Esophagus squamous epithelium (tissue), 5 donors: Measurements from ENCODE around the gene STARD9. TPM values are rescaled to one million over a fixed set of nuclear protein-coding genes. Genes with fewer than 3 reads are reported as not detected.

Source experiments
- DNase-seq: peaks from one replicate; lab custom pipeline; 2025; lab: John Stamatoyannopoulos, UW
- H3K27ac ChIP-seq, 4 donors: fragments of 200-600 bp; sonication (generic); one replicate each; pipeline ENCODE4 v1.5.1; 2016 to 2019; ENCODE audit warnings: mild to moderate bottlenecking in 1 of 4
- H3K27me3 ChIP-seq, 4 donors: fragments of 200-600 bp; sonication (generic); 1 replicate in 3 of 4; 2 replicates in 1 of 4; pipeline versions ENCODE4 v1.5.1 to v1.6.0; 2017 to 2021; ENCODE audit warnings: antibody characterized with exemption in 1 of 4
- H3K36me3 ChIP-seq, 3 donors: fragments of 200-600 bp; sonication (generic); one replicate each; pipeline ENCODE4 v1.5.1; 2016 to 2019
- H3K4me1 ChIP-seq, 3 donors: fragments of 200-600 bp; sonication (generic); one replicate each; pipeline ENCODE4 v1.5.1; 2017 to 2019
- H3K4me3 ChIP-seq, 4 donors: fragments of 200-600 bp; sonication (generic); 1 replicate in 3 of 4; 2 replicates in 1 of 4; pipeline ENCODE4 v1.5.1; 2016 to 2019; ENCODE audit warnings: mild to moderate bottlenecking in 2 of 4, moderate library complexity in 1 of 4
- H3K9me3 ChIP-seq, 3 donors: fragments of 200-600 bp; sonication (generic); one replicate each; pipeline ENCODE4 v1.5.1; 2016 to 2019
- CTCF ChIP-seq, 6 experiments: fragments of 450-650 bp in 4 of 6; fragments of 200-600 bp in 2 of 6; sonication (generic) in 2 of 6; IDR thresholded peaks; one replicate each; pipeline ENCODE4 v1.5.1; 2016 to 2019; ENCODE audit warnings: antibody characterized with exemption in 6 of 6, mild to moderate bottlenecking in 4 of 6, moderate library complexity in 4 of 6
- POLR2A ChIP-seq, 4 donors: fragments of 450-650 bp; IDR thresholded peaks; one replicate each; pipeline ENCODE4 v1.6.1; 2017; ENCODE audit warnings: antibody characterized with exemption in 4 of 4, mild to moderate bottlenecking in 4 of 4, moderate library complexity in 3 of 4
- WGBS, 2 donors: methylation state at CpG; one replicate each; pipeline ENCODE4 v1.1.5; 2018; 5-methylcytosine and 5-hydroxymethylcytosine counted together
- intact Hi-C: fragments of 100-400 bp; cut with DNase I; formaldehyde crosslinking; loops from one replicate; pipeline ENCODE4 v1.15.0; 2022
- total RNA-seq, 4 donors: library from RNA; depleted of rRNA; stranded (reverse); fragments of >200 nt; gene quantifications; one replicate each; pipeline ENCODE4 v1.1.0, GENCODE V29; 2016
- donor health status: DM: yes; HTN: yes; CAD: no.

The STARD9 gene
- total RNA-seq: 10 to 100 TPM in 1 of 4 donors, 1 to 10 TPM in 3; 1.4 to 14.5 (median 2.3) TPM

GRCh38 chr15:42575188-42576039, at the start of gene STARD9:
Gene STARD9, plus strand, starts transcription at chr15:42575606. Its CDS starts 110 bp downstream, at chr15:42575716.
- intact Hi-C loops: no loop called here
- WGBS, 2 donors: 0% methylated on average over 19 of the region's 95 CpGs; no CpG with 5 or more reads in 1 of the 2 donors
- peaks cover 0 to 54% (median 8%) of the 10 kb centered on the region in 3 donors for H3K4me1 ChIP-seq
- TF ChIP-seq POLR2A (IDR thresholded peaks at IDR 0.05): peak in 3 of 4 donors; percentile 40 to 65 (median 63)
- TF ChIP-seq CTCF (IDR thresholded peaks at IDR 0.05): no peak
- peak within 1 kb of the TSS; percentile 38 to 84 (median 78) for H3K4me3 ChIP-seq
- H3K36me3 ChIP-seq: no peaks in the 10 kb centered on the region
- no peaks in the 10 kb centered on the region for H3K9me3 ChIP-seq
- peaks cover 0 to 29% (median 0%) of the 10 kb centered on the region in 4 donors for H3K27me3 ChIP-seq
- peak within 1 kb of the TSS; percentile 75 to 95 (median 94) for H3K27ac ChIP-seq
- peak; percentile 83 for DNase-seq

- H3K4me1 ChIP-seq: no peaks in the 10 kb centered on the region
- no peak overlapping the region for H3K4me3 ChIP-seq
- no peaks in the 10 kb centered on the region for H3K27me3 ChIP-seq
- intact Hi-C loops: no loop called here
- no peak for TF ChIP-seq POLR2A (IDR thresholded peaks at IDR 0.05)
- no peak for TF ChIP-seq CTCF (IDR thresholded peaks at IDR 0.05)
- peaks cover 0 to 94% (median 9%) of the 10 kb centered on the region in 3 donors for H3K36me3 ChIP-seq
- no peak for DNase-seq
- no peak overlapping the region for H3K27ac ChIP-seq
- WGBS, 2 donors: 66 to 90% methylated on average over 3 of the region's 3 CpGs
- no peaks in the 10 kb centered on the region for H3K9me3 ChIP-seq
These were observed 46.4 kb upstream of the STARD9 start for GRCh38 chr15:42528970-42529369.

- Histone ChIP-seq H3K27ac (no peak overlapping the region), H3K4me3 (no peak overlapping the region), H3K36me3 (peaks cover 0 to 92% (median 5%) of the 10 kb centered on the region in 3 donors), H3K27me3 (no peaks in the 10 kb centered on the region), H3K9me3 (no peaks in the 10 kb centered on the region), H3K4me1 (no peaks in the 10 kb centered on the region)
- intact Hi-C loops: no loop called here
- WGBS, 2 donors: 74 to 89% methylated on average over 1 of the region's 1 CpG
- TF ChIP-seq POLR2A (IDR thresholded peaks at IDR 0.05): no peak
- DNase-seq: no peak
These were observed 42.2 kb upstream of the STARD9 start for GRCh38 chr15:42533246-42533645.

GRCh38 chr15:42544853-42545629, 30.4 kb upstream of the STARD9 start:
- Histone ChIP-seq H3K27me3 (no peaks in the 10 kb centered on the region), H3K36me3 (peaks cover 0 to 64% (median 9%) of the 10 kb centered on the region in 3 donors), H3K9me3 (no peaks in the 10 kb centered on the region), H3K4me3 (no peak overlapping the region), H3K4me1 (peaks cover 7 to 35% (median 19%) of the 10 kb centered on the region in 3 donors), H3K27ac (no peak overlapping the region)
- DNase-seq: no peak
- WGBS, 2 donors: 83 to 92% methylated on average over 4 of the region's 4 CpGs
- intact Hi-C loops: no loop called here
- TF ChIP-seq POLR2A (IDR thresholded peaks at IDR 0.05) (no peak), CTCF (IDR thresholded peaks at IDR 0.05) (no peak)

- Histone ChIP-seq H3K9me3 (no peaks in the 10 kb centered on the region), H3K4me1 (peaks cover 7 to 46% (median 20%) of the 10 kb centered on the region in 3 donors), H3K36me3 (peaks cover 0 to 38% (median 9%) of the 10 kb centered on the region in 3 donors), H3K27me3 (no peaks in the 10 kb centered on the region), H3K4me3 (peak overlapping the region; percentile 69 to 97 (median 82)), H3K27ac (peak overlapping the region; percentile 91 to 98 (median 94))
- intact Hi-C loops: no loop called here
- 2 to 8% methylated on average over 8 to 9 of the region's 9 CpGs for WGBS, 2 donors
- DNase-seq: no peak
- TF ChIP-seq POLR2A (IDR thresholded peaks at IDR 0.05) (no peak), CTCF (IDR thresholded peaks at IDR 0.05) (no peak)
These were observed 27.5 kb upstream of the STARD9 start for GRCh38 chr15:42547918-42548248.
